HCT116 (cell line): Measurements from ENCODE around the gene SLC11A1. TPM values are rescaled to one million over a fixed set of nuclear protein-coding genes. Genes with fewer than 3 reads are reported as not detected.

Experiments used
- ATAC-seq: fragments of 200-7000 bp; cut with Tn5 transposase; 2 replicates; pipeline ENCODE4 v1.9.1; 2020; ENCODE audit warnings: mild to moderate bottlenecking, moderate library complexity
- BruUV-seq: library from RNA; stranded (reverse); fragments of 400-500 nt; replicated peaks from 2 replicates; lab custom pipeline; 2021; lab: Mats Ljungman, UMichigan
- CTCF ChIA-PET: fragments of 300-600 bp; sonication (Branson Sonifier 250); formaldehyde crosslinking; loops from one replicate; lab custom pipeline; 2021; ENCODE audit warnings: antibody characterized with exemption; lab: Charles Lee
- POLR2A ChIA-PET: fragments of 300-600, 350-600 bp; sonication (Branson Sonifier 250); formaldehyde crosslinking; loops from one replicate; lab custom pipeline; 2021; ENCODE audit warnings: antibody characterized with exemption; lab: Charles Lee
- RAD21 ChIA-PET, 2 experiments: fragments of 300-600 bp; sonication (Branson Sonifier 250); formaldehyde crosslinking; loops; one replicate each; lab custom pipeline; 2023; ENCODE audit warnings: low total read pairs in 2 of 2; ENCODE audit not compliant: uncharacterized antibody in 2 of 2, unreplicated experiment in 2 of 2, low non-redundant PET in 1 of 2; lab: Charles Lee
- DNase-seq: peaks from one replicate; pipeline ENCODE4 v3.0.0-alpha.2; 2010; ENCODE audit warnings: low read depth, low spot score
- H2AFZ ChIP-seq: fragments of 200-600 bp; shearing (Covaris generic), sonication (generic); 2 replicates; pipeline ENCODE4 v1.6.1; 2017; ENCODE audit warnings: low read depth, mixed run types, mixed read lengths, antibody characterized with exemption, low read length; ENCODE audit not compliant: poor library complexity, severe bottlenecking
- H3K27ac ChIP-seq: 2 replicates; pipeline ENCODE4 v1.5.1; 2012; ENCODE audit warnings: low read depth, low read length
- H3K27me3 ChIP-seq: fragments of 200-600 bp; sonication (generic); 2 replicates; pipeline ENCODE4 v1.6.1; 2016; ENCODE audit warnings: mixed run types, low read length, mixed read lengths; ENCODE audit not compliant: insufficient read depth
- H3K36me3 ChIP-seq, 2 experiments: fragments of 200-500 bp in 1 of 2; fragments of 200-600 bp in 1 of 2; sonication (Bioruptor generic) in 1 of 2; sonication (generic) in 1 of 2; 2 replicates each; pipeline versions ENCODE4 v1.5.1 to v1.6.1; 2014 to 2016; ENCODE audit warnings: low read length in 2 of 2, inconsistent platforms in 1 of 2, mixed read lengths in 1 of 2, mixed run types in 1 of 2; ENCODE audit not compliant: insufficient read depth in 2 of 2, control insufficient read depth in 1 of 2
- H3K4me1 ChIP-seq, 2 experiments: fragments of 200-600 bp in 1 of 2; sonication (generic) in 1 of 2; 2 replicates each; pipeline versions ENCODE4 v1.5.1 to v1.6.1; 2012 to 2017; ENCODE audit warnings: low read length in 2 of 2, inconsistent platforms in 1 of 2, mild to moderate bottlenecking in 1 of 2, mixed read lengths in 1 of 2, mixed run types in 1 of 2, moderate library complexity in 1 of 2; ENCODE audit not compliant: insufficient read depth in 2 of 2, control insufficient read depth in 1 of 2
- H3K4me2 ChIP-seq: fragments of 200-600 bp; sonication (generic); 2 replicates; pipeline ENCODE4 v1.6.1; 2017; ENCODE audit warnings: mixed run types, low read length, mixed read lengths
- H3K4me3 ChIP-seq, 2 experiments: fragments of 200-600 bp in 1 of 2; sonication (generic) in 1 of 2; replicated peaks in 1 of 2; 2 replicates each; pipeline ENCODE4 v1.5.1; 2011 to 2016; ENCODE audit warnings: low read length in 2 of 2, control low read depth in 1 of 2, low read depth in 1 of 2, mild to moderate bottlenecking in 1 of 2, mixed read lengths in 1 of 2, mixed run types in 1 of 2
- H3K79me2 ChIP-seq: fragments of 200-600 bp; sonication (generic); 2 replicates; pipeline ENCODE4 v1.6.1; 2017; ENCODE audit warnings: mild to moderate bottlenecking, mixed run types, low read length, moderate library complexity, mixed read lengths; ENCODE audit not compliant: insufficient read depth
- H3K9ac ChIP-seq: fragments of 200-600 bp; sonication (generic); 2 replicates; pipeline ENCODE4 v1.6.1; 2016; ENCODE audit warnings: low read length, mixed read lengths
- H3K9me2 ChIP-seq: fragments of 200-600 bp; sonication (generic), shearing (Covaris generic); 2 replicates; pipeline ENCODE4 v1.6.1; 2017; ENCODE audit warnings: mixed run types, mild to moderate bottlenecking, moderate library complexity; ENCODE audit not compliant: insufficient read depth
- H3K9me3 ChIP-seq, 2 experiments: fragments of 200-500 bp in 1 of 2; fragments of 200-600 bp in 1 of 2; sonication (Bioruptor generic) in 1 of 2; sonication (generic) in 1 of 2; 2 replicates each; pipeline ENCODE4 v1.6.1; 2014 to 2017; ENCODE audit warnings: low read length in 2 of 2, mixed read lengths in 2 of 2, inconsistent platforms in 1 of 2, low read depth in 1 of 2, mild to moderate bottlenecking in 1 of 2, mixed run types in 1 of 2, moderate library complexity in 1 of 2; ENCODE audit not compliant: control insufficient read depth in 1 of 2, insufficient read depth in 1 of 2
- H4K20me1 ChIP-seq: fragments of 200-600 bp; sonication (generic), shearing (Covaris generic); 2 replicates; pipeline ENCODE4 v1.6.1; 2017; ENCODE audit warnings: mixed run types, mild to moderate bottlenecking, moderate library complexity; ENCODE audit not compliant: insufficient read depth
- ATF3 ChIP-seq: IDR thresholded peaks from 2 replicates; pipeline ENCODE4 v1.6.1; 2012
- CBX3 ChIP-seq: IDR thresholded peaks from 2 replicates; pipeline ENCODE4 v1.6.1; 2012; ENCODE audit warnings: low read depth
- CEBPB ChIP-seq: IDR thresholded peaks from 2 replicates; pipeline ENCODE4 v1.6.1; 2012; ENCODE audit warnings: low read depth
- ELF1 ChIP-seq: IDR thresholded peaks from 2 replicates; pipeline ENCODE4 v1.6.1; 2012; ENCODE audit warnings: low read depth, borderline replicate concordance
- EZH2 ChIP-seq: fragments of 200-600 bp; sonication (generic); IDR thresholded peaks from 2 replicates; pipeline ENCODE4 v1.6.1; 2017; ENCODE audit warnings: antibody characterized with exemption, mixed run types
- FOSL1 ChIP-seq: IDR thresholded peaks from 2 replicates; pipeline ENCODE4 v1.6.1; 2012; ENCODE audit warnings: low read depth
- JUND ChIP-seq: IDR thresholded peaks from 2 replicates; pipeline ENCODE4 v1.6.1; 2012
- MAX ChIP-seq: IDR thresholded peaks from 2 replicates; pipeline ENCODE4 v1.6.1; 2012
- POLR2A ChIP-seq: IDR thresholded peaks from 2 replicates; pipeline ENCODE4 v1.7.0; 2011; ENCODE audit warnings: borderline replicate concordance; ENCODE audit not compliant: insufficient read depth, insufficient read length; ENCODE audit errors: extremely low read depth
- POLR2AphosphoS5 ChIP-seq: IDR thresholded peaks from 2 replicates; pipeline ENCODE4 v1.6.1; 2011; ENCODE audit warnings: mild to moderate bottlenecking, low read depth, low read length, moderate library complexity
- RAD21 ChIP-seq: IDR thresholded peaks from 2 replicates; pipeline ENCODE4 v1.6.1; 2012; ENCODE audit warnings: low read depth, mild to moderate bottlenecking
- REST ChIP-seq: IDR thresholded peaks from 2 replicates; pipeline ENCODE4 v1.6.1; 2012; ENCODE audit warnings: low read depth
- SIN3A ChIP-seq: IDR thresholded peaks from 2 replicates; pipeline ENCODE4 v1.6.1; 2012; ENCODE audit warnings: low read depth
- SP1 ChIP-seq: IDR thresholded peaks from 2 replicates; pipeline ENCODE4 v1.6.1; 2012; ENCODE audit warnings: low read depth
- TCF7L2 ChIP-seq: IDR thresholded peaks from 2 replicates; pipeline ENCODE4 v1.7.0; 2011; ENCODE audit warnings: borderline replicate concordance, inconsistent platforms; ENCODE audit not compliant: insufficient read depth, insufficient read length; ENCODE audit errors: extremely low read depth
- YY1 ChIP-seq: IDR thresholded peaks from 2 replicates; pipeline ENCODE4 v1.6.1; 2011; ENCODE audit warnings: low read length, low read depth, moderate library complexity, mild to moderate bottlenecking; ENCODE audit not compliant: insufficient replicate concordance; ENCODE audit errors: extremely low read depth
- ZBTB33 ChIP-seq: IDR thresholded peaks from 2 replicates; pipeline ENCODE4 v1.6.1; 2011; ENCODE audit warnings: mild to moderate bottlenecking, low read length, moderate library complexity; ENCODE audit not compliant: insufficient replicate concordance; ENCODE audit errors: extremely low read depth
- ZNF274 ChIP-seq: fragments of 200-500 bp; sonication (Bioruptor generic); IDR thresholded peaks from 2 replicates; pipeline ENCODE4 v1.6.1; 2014; ENCODE audit warnings: mild to moderate bottlenecking, low read depth, low read length, inconsistent platforms
- intact Hi-C: fragments of 100-400 bp; cut with micrococcal nuclease; formaldehyde crosslinking; loops from 2 replicates; pipeline ENCODE4 v1.10.0; 2022
- total RNA-seq: library from RNA; stranded (reverse); gene quantifications from one replicate; pipeline ENCODE4 v1.2.1, GENCODE V29; 2021; ENCODE audit not compliant: unreplicated experiment

SLC11A1 gene
- total RNA-seq, 1 experiment from 2014 or later: 0.42 TPM

GRCh38 chr2:218364196-218364595 lies 17.9 kb upstream of the SLC11A1 start:
- H3K79me2 ChIP-seq: no peaks in the 10 kb centered on the region
- ATAC-seq (no peak), DNase-seq (no peak)
- H3K9me2 ChIP-seq: no peaks in the 10 kb centered on the region
- H3K27ac ChIP-seq: no peak overlapping the region
- ChIA-PET CTCF (interaction anchor here (0.6 kb wide), 1 partner anchor 253 kb away, joined by 4 read pairs; no protein-coding TSS in a partner anchor), RAD21 (no interaction called here), POLR2A (no interaction called here)
- H3K4me2 ChIP-seq: no peak overlapping the region
- H3K9me3 ChIP-seq: 0 out of 4 replicates have a peak, but pooled peaks cover 0 to 8% of the 10 kb centered on the region in 2 experiments
- no peaks in the 10 kb centered on the region for H4K20me1 ChIP-seq
- peaks cover 0 to 24% of the 10 kb centered on the region in 2 experiments; a peak in 2 of 4 replicates for H3K4me1 ChIP-seq
- no peaks in the 10 kb centered on the region for H3K36me3 ChIP-seq
- TF ChIP-seq ELF1: no peak
- TF ChIP-seq POLR2AphosphoS5: no peak
- TF ChIP-seq CEBPB: no peak
- TF ChIP-seq JUND: no peak
- TF ChIP-seq MAX: no peak
- TF ChIP-seq ATF3: no peak
- TF ChIP-seq POLR2A: no peak
- no peak for TF ChIP-seq ZBTB33
- no peak for TF ChIP-seq YY1
- TF ChIP-seq CBX3: no peak
- no peak for TF ChIP-seq TCF7L2
- no peak for TF ChIP-seq REST
- TF ChIP-seq ZNF274: no peak
- TF ChIP-seq FOSL1: no peak
- no peak for TF ChIP-seq EZH2
- TF ChIP-seq RAD21: no peak
- TF ChIP-seq SIN3A: no peak
- no peak for TF ChIP-seq SP1
- H3K27me3 ChIP-seq: no peaks in the 10 kb centered on the region
- BruUV-seq: no TSS peak
- no peak overlapping the region for H3K9ac ChIP-seq
- no peak overlapping the region for H2AFZ ChIP-seq
- intact Hi-C loops: no loop called here
- H3K4me3 ChIP-seq: no peak overlapping the region
